ENCODE measurements around the gene SUGP2. TPM values are rescaled to one million over a fixed set of nuclear protein-coding genes. Genes with fewer than 3 reads are reported as not detected.

Gene SUGP2
- total and polyA plus RNA-seq, 2 of the 13 experiments (the other 11 are each of a cell fraction or from before 2014, with no cell fraction given), result 40.6 to 57.7 TPM

DNA sequence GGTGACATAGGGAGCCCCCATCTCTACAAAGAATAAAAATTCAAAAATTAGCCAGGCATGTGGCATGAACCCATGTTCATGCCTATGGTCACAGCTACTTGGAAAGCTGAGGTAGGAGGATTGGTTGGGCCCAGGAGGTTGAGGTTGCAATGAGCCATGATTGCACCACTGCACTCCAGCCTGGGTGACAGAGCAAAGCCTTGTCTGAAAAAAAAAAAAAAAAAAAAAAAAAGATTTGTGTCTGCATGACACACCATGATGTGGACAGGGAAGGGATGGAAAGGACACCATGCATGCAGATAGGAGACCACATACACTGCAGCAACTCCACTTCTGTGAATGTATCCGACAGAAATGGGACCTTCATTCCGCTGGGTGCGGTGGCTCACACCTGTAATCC is 58.3 kb downstream of the SUGP2 start:
- 87% methylated on average over 3 of the region's 3 CpGs for WGBS (ENCODE audit: low lambda C conversion rate)
- H3K27me3 ChIP-seq (ENCODE audit: control insufficient read depth in 1 of 2, insufficient read depth in 2 of 2, low read length in 2 of 2), result no peaks in the 10 kb centered on the region
- H3K9ac ChIP-seq (ENCODE audit: insufficient read depth, low read depth, low read length), result no peak overlapping the region
- no peaks in the 10 kb centered on the region for H3K36me3 ChIP-seq (replicated peaks in 1 of 2; ENCODE audit: control insufficient read depth in 1 of 2, insufficient read depth in 2 of 2, low read length in 2 of 2)
- no peaks in the 10 kb centered on the region for H3K79me2 ChIP-seq (ENCODE audit: insufficient read depth, low read length)
- H3K9me3 ChIP-seq (ENCODE audit: low read length), result no peaks in the 10 kb centered on the region
- TF ChIP-seq, protein P1, sequence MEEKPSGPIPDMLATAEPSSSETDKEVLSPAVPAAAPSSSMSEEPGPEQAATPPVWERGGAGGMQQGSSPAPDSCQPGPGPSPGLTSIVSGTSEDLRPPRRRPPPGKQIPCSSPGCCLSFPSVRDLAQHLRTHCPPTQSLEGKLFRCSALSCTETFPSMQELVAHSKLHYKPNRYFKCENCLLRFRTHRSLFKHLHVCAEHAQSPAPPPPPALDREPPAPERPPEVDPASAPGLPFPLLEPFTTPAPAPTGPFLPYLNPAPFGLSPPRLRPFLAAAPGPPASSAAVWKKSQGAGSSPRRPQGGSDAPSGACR (CRISPR knock-in tag; IDR thresholded peaks at IDR 0.05), result no peak
- TF ChIP-seq ZNF354B (CRISPR knock-in tag; IDR thresholded peaks at IDR 0.05) (no peak), ZNF616 (CRISPR knock-in tag; IDR thresholded peaks at IDR 0.05; ENCODE audit: low read depth) (no peak), KLF6 (CRISPR knock-in tag; IDR thresholded peaks at IDR 0.05) (no peak), HOXD1 (CRISPR knock-in tag; IDR thresholded peaks at IDR 0.05) (no peak), PPARG (CRISPR knock-in tag; conservative IDR thresholded peaks at IDR 0.05) (no peak), HNF4A (CRISPR knock-in tag; IDR thresholded peaks at IDR 0.05) (no peak), ZNF790 (CRISPR knock-in tag; IDR thresholded peaks at IDR 0.05; ENCODE audit: borderline replicate concordance) (no peak)
- TF ChIP-seq, protein P2, sequence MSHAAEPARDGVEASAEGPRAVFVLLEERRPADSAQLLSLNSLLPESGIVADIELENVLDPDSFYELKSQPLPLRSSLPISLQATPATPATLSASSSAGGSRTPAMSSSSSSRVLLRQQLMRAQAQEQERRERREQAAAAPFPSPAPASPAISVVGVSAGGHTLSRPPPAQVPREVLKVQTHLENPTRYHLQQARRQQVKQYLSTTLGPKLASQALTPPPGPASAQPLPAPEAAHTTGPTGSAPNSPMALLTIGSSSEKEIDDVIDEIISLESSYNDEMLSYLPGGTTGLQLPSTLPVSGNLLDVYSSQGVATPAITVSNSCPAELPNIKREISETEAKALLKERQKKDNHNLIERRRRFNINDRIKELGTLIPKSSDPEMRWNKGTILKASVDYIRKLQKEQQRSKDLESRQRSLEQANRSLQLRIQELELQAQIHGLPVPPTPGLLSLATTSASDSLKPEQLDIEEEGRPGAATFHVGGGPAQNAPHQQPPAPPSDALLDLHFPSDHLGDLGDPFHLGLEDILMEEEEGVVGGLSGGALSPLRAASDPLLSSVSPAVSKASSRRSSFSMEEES (CRISPR knock-in tag; IDR thresholded peaks at IDR 0.05), result no peak
- TF ChIP-seq, protein P3, sequence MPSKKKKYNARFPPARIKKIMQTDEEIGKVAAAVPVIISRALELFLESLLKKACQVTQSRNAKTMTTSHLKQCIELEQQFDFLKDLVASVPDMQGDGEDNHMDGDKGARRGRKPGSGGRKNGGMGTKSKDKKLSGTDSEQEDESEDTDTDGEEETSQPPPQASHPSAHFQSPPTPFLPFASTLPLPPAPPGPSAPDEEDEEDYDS (CRISPR knock-in tag; IDR thresholded peaks at IDR 0.05), result no peak
- peaks cover 60% of the 10 kb centered on the region for H3K4me1 ChIP-seq (ENCODE audit: insufficient read depth, low read length)
- H3K4me2 ChIP-seq (ENCODE audit: low read depth, low read length), result no peak overlapping the region
- BruUV-seq (replicated peaks), result no TSS peak
- FAIRE-seq, result no peak
- CTCF ChIA-PET (ENCODE audit: low intra/inter-chr PET ratio, low total read pairs), result no interaction called here
- in situ Hi-C loops (cut with HindIII; ENCODE audit: extremely low pct_ligation_motif_present, low pct_unique_long_range_greater_than_20kb) (no loop called here), intact Hi-C loops (cut with micrococcal nuclease; ENCODE audit: unreplicated experiment) (no loop called here)
- DNase-seq (ENCODE audit: low spot score), result no peak
- no peaks in the 10 kb centered on the region for H4K20me1 ChIP-seq (ENCODE audit: insufficient read depth, low read length)
- no peak for ATAC-seq
- no peak overlapping the region for H3K4me3 ChIP-seq (replicated peaks in 1 of 3; ENCODE audit: insufficient read depth in 1 of 3, low read depth in 2 of 3, low read length in 3 of 3)
- H3K27ac ChIP-seq (ENCODE audit: extremely low read length, insufficient read depth, low read length), result no peak overlapping the region
- no peak overlapping the region for H2AFZ ChIP-seq (ENCODE audit: low read length)
- POLR2A ChIA-PET, result no interaction called here
